Transverse colon (tissue), 4 donors: Measurements from ENCODE around the gene OLIG2. TPM values are rescaled to one million over a fixed set of nuclear protein-coding genes. Genes with fewer than 3 reads are reported as not detected.

Source experiments
- DNase-seq: peaks from one replicate; pipeline ENCODE4 v3.0.0-alpha.2; 2019
- H3K27ac ChIP-seq, 4 donors: fragments of 200-600 bp; sonication (generic); 2 replicates each; pipeline ENCODE4 v1.5.1; 2016 to 2018; ENCODE audit warnings: inconsistent platforms in 4 of 4
- H3K27me3 ChIP-seq: fragments of 200-600 bp; sonication (generic); 2 replicates; pipeline ENCODE4 v1.5.1; 2017; ENCODE audit warnings: inconsistent platforms
- H3K36me3 ChIP-seq, 4 donors: fragments of 200-600 bp; sonication (generic); 2 replicates each; pipeline ENCODE4 v1.5.1; 2017 to 2019; ENCODE audit warnings: inconsistent platforms in 4 of 4
- H3K4me1 ChIP-seq, 4 donors: fragments of 200-600 bp; sonication (generic); 2 replicates each; pipeline ENCODE4 v1.5.1; 2017 to 2020; ENCODE audit warnings: inconsistent platforms in 4 of 4
- H3K4me3 ChIP-seq, 4 donors: fragments of 200-600 bp; sonication (generic); 1 replicate in 1 of 4; 2 replicates in 3 of 4; pipeline versions ENCODE4 v1.5.1 to v1.6.1; 2017 to 2019; ENCODE audit warnings: inconsistent platforms in 4 of 4
- H3K9me3 ChIP-seq, 2 donors: fragments of 200-600 bp; sonication (generic); 2 replicates each; pipeline ENCODE4 v1.5.1; 2017 to 2019; ENCODE audit warnings: inconsistent platforms in 2 of 2
- CTCF ChIP-seq, 5 experiments: fragments of 200-600 bp in 3 of 5; fragments of 450-650 bp in 2 of 5; sonication (generic) in 3 of 5; IDR thresholded peaks; 1 replicate in 2 of 5; 2 replicates in 3 of 5; pipeline ENCODE4 v1.5.1; 2016 to 2017; ENCODE audit warnings: antibody characterized with exemption in 5 of 5, inconsistent platforms in 3 of 5, mild to moderate bottlenecking in 2 of 5, moderate library complexity in 1 of 5
- EP300 ChIP-seq: sonication (generic); formaldehyde crosslinking; IDR thresholded peaks from one replicate; pipeline ENCODE4 v1.6.1; 2017; ENCODE audit warnings: antibody characterized with exemption, low read depth
- POLR2A ChIP-seq: fragments of 450-650 bp; IDR thresholded peaks from one replicate; pipeline ENCODE4 v1.6.1; 2016; ENCODE audit warnings: antibody characterized with exemption, mild to moderate bottlenecking, moderate library complexity
- POLR2AphosphoS5 ChIP-seq, 3 donors: sonication (generic); formaldehyde crosslinking; IDR thresholded peaks; one replicate each; pipeline ENCODE4 v1.6.1; 2016; ENCODE audit warnings: antibody characterized with exemption in 3 of 3
- WGBS, 2 donors: methylation state at CpG; one replicate each; pipeline ENCODE4 v1.1.5; 2018; ENCODE audit warnings: low coverage in 1 of 2; 5-methylcytosine and 5-hydroxymethylcytosine counted together
- in situ Hi-C, 4 donors: fragments of 200-750 bp; cut with MboI; loops; one replicate each; pipeline versions ENCODE4 v1.15.0 to v1.15.1; 2017; ENCODE audit warnings: low sequenced_read_pairs in 3 of 4, low pct_ligation_motif_present in 1 of 4, low pct_unique_long_range_greater_than_20kb in 1 of 4
- intact Hi-C: fragments of 100-400 bp; cut with DNase I; formaldehyde crosslinking; loops from one replicate; pipeline ENCODE4 v1.15.1; 2023; ENCODE audit warnings: low total_unique reads
- total RNA-seq, 4 donors: library from RNA; depleted of rRNA; stranded (reverse); fragments of >200 nt; gene quantifications; one replicate each; pipeline ENCODE4 v1.1.0, GENCODE V29; 2016

The OLIG2 gene
- total RNA-seq, 4 donors from 2014 or later, result not detected

GRCh38 chr21:33028773-33029384, 3.1 kb downstream of the OLIG2 start:
- Histone ChIP-seq H3K4me1 (peaks cover 0 to 40% (median 15%) of the 10 kb centered on the region in 4 donors), H3K27me3 (peaks cover 100% of the 10 kb centered on the region), H3K4me3 (no peak overlapping the region), H3K27ac (no peak overlapping the region), H3K9me3 (no peaks in the 10 kb centered on the region), H3K36me3 (no peaks in the 10 kb centered on the region)
- in situ Hi-C loops, result no loop called here
- intact Hi-C loops, result no loop called here
- DNase-seq, result no peak
- TF ChIP-seq POLR2AphosphoS5 (IDR thresholded peaks at IDR 0.05) (no peak), CTCF (IDR thresholded peaks at IDR 0.05) (no peak), POLR2A (no peak), EP300 (no peak)
- 3 to 8% methylated on average over 28 of the region's 28 CpGs for WGBS, 2 donors

GRCh38 chr21:33029385-33029921, 3.7 kb downstream of the OLIG2 start:
- H3K9me3 ChIP-seq, result no peaks in the 10 kb centered on the region
- H3K4me1 ChIP-seq, result peaks cover 0 to 35% (median 12%) of the 10 kb centered on the region in 4 donors
- intact Hi-C loops (no loop called here), in situ Hi-C loops (no loop called here)
- WGBS, 2 donors, result 14 to 30% methylated on average over 15 to 19 of the region's 19 CpGs
- H3K27ac ChIP-seq, result no peak overlapping the region
- no peaks in the 10 kb centered on the region for H3K36me3 ChIP-seq
- no peak for DNase-seq
- H3K4me3 ChIP-seq, result no peak overlapping the region
- H3K27me3 ChIP-seq, result peaks cover 100% of the 10 kb centered on the region
- TF ChIP-seq CTCF (IDR thresholded peaks at IDR 0.05) (no peak), POLR2A (no peak), EP300 (no peak), POLR2AphosphoS5 (IDR thresholded peaks at IDR 0.05) (no peak)

- H3K4me3 ChIP-seq, result no peak overlapping the region
- H3K27me3 ChIP-seq, result peaks cover 100% of the 10 kb centered on the region
- no peaks in the 10 kb centered on the region for H3K9me3 ChIP-seq
- intact Hi-C loops, result no loop called here
- 52 to 54% methylated on average over 2 to 7 of the region's 10 CpGs for WGBS, 2 donors
- no peak for DNase-seq
- H3K36me3 ChIP-seq, result no peaks in the 10 kb centered on the region
- no peak overlapping the region for H3K27ac ChIP-seq
- in situ Hi-C loops, result no loop called here
- H3K4me1 ChIP-seq, result peaks cover 0 to 35% (median 12%) of the 10 kb centered on the region in 4 donors
- TF ChIP-seq CTCF (IDR thresholded peaks at IDR 0.05) (no peak), POLR2A (no peak), POLR2AphosphoS5 (IDR thresholded peaks at IDR 0.05) (no peak), EP300 (no peak)
Observed at GRCh38 chr21:33029975-33030461, 4.3 kb downstream of the OLIG2 start.

- TF ChIP-seq EP300 (no peak), POLR2A (no peak), POLR2AphosphoS5 (IDR thresholded peaks at IDR 0.05) (no peak)
- 54% methylated on average over 5 of the region's 6 CpGs; no CpG with 5 or more reads in 1 of the 2 donors for WGBS, 2 donors
- Histone ChIP-seq H3K4me1 (peaks cover 0 to 31% (median 12%) of the 10 kb centered on the region in 4 donors), H3K27me3 (peaks cover 99% of the 10 kb centered on the region), H3K9me3 (no peaks in the 10 kb centered on the region), H3K36me3 (no peaks in the 10 kb centered on the region), H3K27ac (no peak overlapping the region), H3K4me3 (no peak overlapping the region)
- DNase-seq, result no peak
- in situ Hi-C loops, result no loop called here
- intact Hi-C loops, result no loop called here
Observed at GRCh38 chr21:33030633-33031032, 4.9 kb downstream of the OLIG2 start.
